ENCODE results near the gene DCTN3.

GRCh38 chr9:34623374-34624235, 3.3 kb upstream of the DCTN3 start:
- no peak for TF ChIP-seq CTCF (conservative IDR thresholded peaks at IDR 0.05)
- no peak for TF ChIP-seq EZH2 (IDR thresholded peaks at IDR 0.05; ENCODE audit: low read depth)
